ENCODE results near the gene NPW.
"Not testable (repeated sequence)": the region's sequence is repeated elsewhere in the genome, so short reads cannot be mapped to it uniquely, and the experiment has no call there.

GRCh38 chr16:2011726-2012125 lies 7.9 kb upstream of the NPW start:
- not testable (repeated sequence) for TF ChIP-seq CTCF (optimal IDR thresholded peaks at IDR 0.05 in 1 of 3, IDR thresholded peaks at IDR 0.05 in 1 of 3, conservative IDR thresholded peaks at IDR 0.05 in 1 of 3; ENCODE audit: extremely low read depth in 1 of 3, insufficient read depth in 2 of 3, low read length in 3 of 3); EZH2 (IDR thresholded peaks at IDR 0.05; ENCODE audit: low read length)

Measured in keratinocyte (primary cell).